Activated CD4-positive, alpha-beta T cell treated with anti-CD3 and anti-CD28 coated beads, Interleukin-2, Interleukin-6, amounts not matched to agents 100 ng/mL and 50 ng/mL, durations not matched to agents 16 hours and 8 hours (primary cell): ENCODE measurements around the gene RPP38.

ENCODE experiments used
- DNase-seq: peaks from one replicate; pipeline ENCODE4 v3.0.0-alpha.2; 2020

Gene RPP38

GRCh38 chr10:15097011-15097812, at the start of gene RPP38:
RPP38 (plus strand) TSS chr10:15097355; CDS start chr10:15103315, 5,960 bp downstream.
- peak; percentile 97 for DNase-seq

GRCh38 chr10:15049533-15049932, 47.6 kb upstream of the RPP38 start:
- DNase-seq = no peak

DNA sequence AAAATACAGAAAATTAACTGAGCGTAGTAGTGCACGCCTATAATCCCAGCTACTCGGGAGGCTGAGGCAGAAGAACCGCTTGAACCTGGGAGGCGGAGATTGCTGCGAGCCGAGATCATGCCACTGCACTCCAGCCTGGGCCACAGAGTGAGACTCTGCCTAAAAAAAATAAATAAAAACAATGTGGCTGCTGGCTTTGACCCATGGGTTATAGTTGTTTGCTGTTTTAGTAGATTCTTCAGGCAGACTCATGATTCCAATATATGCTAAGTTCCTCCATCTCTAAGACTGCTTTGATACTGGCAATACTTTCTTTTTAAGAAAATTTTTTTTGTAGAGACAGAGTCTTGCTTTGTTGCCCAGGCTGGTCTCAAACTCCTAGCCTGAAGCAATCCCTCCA, 45.0 kb upstream of the RPP38 start:
- DNase-seq = no peak

- DNase-seq = no peak
Measured at GRCh38 chr10:15053061-15053460, 44.1 kb upstream of the RPP38 start.

DNA sequence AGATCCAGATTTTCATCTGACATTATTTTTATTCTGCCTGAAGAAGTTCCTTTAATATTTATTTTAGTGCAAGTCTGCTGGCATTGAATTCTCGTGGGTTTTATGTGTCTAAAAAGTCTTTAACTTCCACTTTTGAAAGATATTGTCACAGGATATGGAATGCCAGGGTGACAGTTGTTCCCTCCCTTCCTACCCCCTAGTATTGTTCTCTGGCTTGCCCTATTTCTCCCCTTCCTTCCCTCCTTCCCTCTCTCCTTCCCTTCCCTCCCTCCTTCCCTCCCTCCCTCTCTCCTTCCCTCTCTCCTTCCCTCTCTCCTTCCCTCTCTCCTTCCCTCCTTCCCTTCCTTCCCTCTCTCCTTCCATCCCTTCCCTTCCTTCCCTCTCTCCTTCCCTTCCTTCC, 38.5 kb upstream of the RPP38 start:
- no peak for DNase-seq

- DNase-seq = no peak
Measured at GRCh38 chr10:15059914-15060313, 37.2 kb upstream of the RPP38 start.

GRCh38 chr10:15060638-15061037, 36.5 kb upstream of the RPP38 start:
- DNase-seq = no peak

DNA sequence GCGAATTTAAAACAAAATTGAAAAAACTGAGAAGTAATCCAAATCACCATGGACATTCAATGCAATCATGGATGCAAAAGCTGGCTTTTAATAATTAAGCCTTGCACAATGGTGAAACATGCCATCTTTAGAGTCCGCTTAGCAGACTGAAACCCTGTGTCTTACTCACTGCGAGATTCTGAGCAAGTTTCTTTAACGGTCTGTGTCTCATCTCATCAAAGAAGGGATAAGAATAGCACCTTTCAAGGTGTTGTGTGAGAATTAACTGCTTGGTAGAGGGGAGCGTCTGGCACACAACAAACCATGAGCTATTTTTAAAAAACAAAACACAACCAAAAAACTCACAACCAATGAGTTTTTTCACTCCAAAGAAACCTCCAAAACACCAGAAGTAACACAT, 30.0 kb upstream of the RPP38 start:
- DNase-seq = no peak

DNA sequence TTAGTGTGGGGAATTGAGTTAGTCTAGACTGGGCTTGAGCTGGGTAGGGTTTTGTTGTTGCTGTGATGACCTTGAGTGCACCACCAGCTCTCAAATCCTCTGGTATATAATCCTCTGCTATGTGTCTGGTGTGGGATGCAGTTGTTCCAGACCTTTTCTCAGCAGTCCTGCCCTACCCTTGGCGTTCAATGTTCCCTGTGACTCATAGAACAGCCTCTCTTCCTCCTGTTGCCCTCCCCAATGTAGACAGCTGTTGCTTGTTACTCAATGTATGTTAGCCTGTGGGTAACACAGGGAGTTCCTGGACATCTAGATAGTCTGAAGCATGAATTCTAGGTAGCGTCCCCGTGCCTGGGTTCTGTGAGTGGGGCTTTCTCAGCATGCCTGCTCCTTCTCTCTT, 28.4 kb upstream of the RPP38 start:
- DNase-seq = no peak

DNA sequence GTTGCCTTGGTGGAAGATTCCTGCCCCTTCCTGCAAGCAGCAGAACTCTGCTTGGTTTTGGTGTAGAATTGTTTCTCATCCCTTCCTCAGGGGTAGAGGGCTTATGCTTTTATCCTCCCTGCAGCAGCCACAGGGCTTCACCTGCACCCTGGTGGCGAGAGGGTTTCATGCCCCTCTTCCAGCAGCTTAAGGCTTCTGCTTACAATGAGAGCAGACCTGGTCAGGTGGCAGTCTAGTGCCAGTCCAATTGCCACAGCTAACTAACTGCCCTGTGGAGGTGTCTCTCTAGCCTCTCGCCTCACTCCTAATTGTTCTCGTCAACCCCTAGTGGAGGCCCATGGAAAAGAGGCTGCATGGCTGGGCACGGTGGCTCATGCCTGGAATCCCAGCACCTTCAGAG, 27.9 kb upstream of the RPP38 start:
- no peak for DNase-seq

- DNase-seq = no peak
Measured at GRCh38 chr10:15072358-15072757, 24.8 kb upstream of the RPP38 start.

GRCh38 chr10:15075421-15075820, 21.7 kb upstream of the RPP38 start:
- no peak for DNase-seq

- no peak for DNase-seq
Measured at GRCh38 chr10:15083674-15084501, 13.3 kb upstream of the RPP38 start.

DNA sequence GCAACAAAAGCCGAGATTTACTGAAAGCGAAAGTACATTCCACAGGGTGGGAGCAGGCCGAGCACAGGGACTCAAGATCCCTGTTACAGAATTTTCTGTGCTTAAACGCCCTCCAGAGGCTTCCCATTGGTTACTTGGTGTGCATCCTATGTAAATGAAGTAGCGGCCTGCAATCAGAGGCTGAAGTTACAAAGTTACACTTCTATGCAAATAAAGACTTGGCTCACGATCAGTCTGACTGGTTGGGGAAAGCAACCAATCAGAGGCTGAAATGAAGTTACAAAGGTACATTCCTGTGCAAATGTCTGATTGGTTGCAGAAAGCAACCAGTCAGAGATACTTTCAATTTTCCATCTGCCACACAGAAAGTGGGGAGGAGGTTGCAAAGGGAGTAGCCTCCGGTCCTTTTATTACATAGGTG, 12.6 kb upstream of the RPP38 start:
- peak; percentile 12 for DNase-seq

- DNase-seq = peak; percentile 86
Measured at GRCh38 chr10:15088428-15089261, 8.5 kb upstream of the RPP38 start, which contains the start of gene ACBD7. ACBD7 (minus strand) TSS chr10:15088776; CDS start chr10:15088728, 48 bp downstream.

- no peak for DNase-seq
Measured at GRCh38 chr10:15091418-15091817, 5.7 kb upstream of the RPP38 start.

DNA sequence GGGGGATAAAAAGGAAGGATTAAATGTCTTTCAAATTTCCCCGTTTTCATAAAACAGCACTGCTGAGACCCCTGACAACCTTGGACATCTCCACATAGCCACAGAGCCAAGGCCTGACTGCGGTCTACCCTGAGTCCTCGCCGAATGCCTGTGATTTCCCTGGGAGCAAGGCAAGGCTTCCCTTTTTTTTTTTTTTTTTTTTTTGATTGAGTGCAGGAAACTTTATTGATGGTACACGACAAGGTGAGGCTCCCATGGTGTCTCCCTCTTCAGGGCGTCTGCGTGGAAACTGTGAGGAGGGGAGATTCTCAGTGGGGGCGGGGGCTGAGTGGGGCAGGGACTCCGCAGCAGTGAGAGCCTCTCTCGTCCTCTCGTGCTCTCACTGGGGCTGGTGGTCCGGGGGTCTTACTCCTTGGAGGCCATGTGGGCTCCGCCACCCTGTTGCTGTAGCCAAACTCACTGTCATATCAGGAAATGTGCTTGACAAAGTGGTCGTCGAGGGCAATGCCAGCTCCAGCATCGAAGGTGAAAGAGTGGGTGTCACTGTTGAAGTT, 4.2 kb upstream of the RPP38 start:
- no peak for DNase-seq

GRCh38 chr10:15096661-15097010, 519 bp upstream of the RPP38 start:
- DNase-seq = no peak

DNA sequence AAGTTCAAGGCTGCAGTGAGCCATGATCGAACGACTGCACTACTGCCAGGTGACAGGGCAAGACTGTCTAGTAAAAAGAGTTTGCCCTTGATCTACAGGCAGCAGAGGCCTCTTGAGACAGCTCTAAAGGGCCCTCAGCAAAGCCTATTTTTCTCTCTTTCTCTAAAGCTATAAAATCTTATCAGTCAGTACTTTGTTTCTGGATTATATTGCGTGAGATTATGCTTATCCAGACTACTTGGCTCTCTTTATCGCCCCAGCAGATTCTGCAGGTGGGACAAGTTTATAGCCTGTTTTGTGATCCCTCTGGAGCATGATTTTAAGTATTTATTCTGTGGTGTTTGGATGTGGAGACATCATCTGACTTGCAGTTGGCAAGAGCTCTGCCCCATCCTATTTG, 2.7 kb downstream of the RPP38 start:
- no peak for DNase-seq

- DNase-seq = no peak
Measured at GRCh38 chr10:15103513-15103912, 6.4 kb downstream of the RPP38 start.

DNA sequence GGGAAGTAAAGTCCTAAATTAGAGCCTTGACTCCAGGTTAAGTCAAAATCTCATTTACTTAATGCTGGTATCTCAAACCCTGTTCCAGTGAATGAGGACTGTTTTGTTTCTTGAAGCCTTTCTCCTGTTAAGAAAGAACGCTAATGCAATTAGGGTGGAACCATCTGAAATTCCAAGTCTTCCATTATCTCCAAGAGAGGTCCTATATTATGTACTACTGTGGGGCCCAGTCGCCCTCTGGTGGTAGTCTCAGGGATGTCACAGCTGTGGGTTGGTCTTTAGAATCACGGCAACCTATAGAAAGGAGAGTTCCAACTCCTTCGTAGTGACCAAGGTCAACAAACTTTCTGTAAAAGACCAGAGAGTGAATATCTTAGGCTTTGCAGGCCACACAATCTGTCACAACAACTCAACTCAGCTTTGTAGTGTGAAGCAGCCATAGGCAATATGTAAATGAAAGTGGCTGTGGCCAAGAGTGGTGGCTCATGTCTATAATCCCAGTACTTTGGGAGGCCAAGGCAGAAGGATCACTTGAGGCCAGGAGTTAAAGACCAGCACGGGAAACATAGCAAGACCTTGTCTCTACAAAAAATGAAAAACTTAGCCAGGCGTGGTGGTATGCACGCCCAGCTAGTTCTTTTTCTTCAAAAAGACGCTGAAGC, 9.3 kb downstream of the RPP38 start:
- peak; percentile 71 for DNase-seq

GRCh38 chr10:15112657-15113056, 15.5 kb downstream of the RPP38 start:
- peak; percentile 15 for DNase-seq
